ENCODE measurements around the gene HSBP1L1.

HSBP1L1 gene

DNA sequence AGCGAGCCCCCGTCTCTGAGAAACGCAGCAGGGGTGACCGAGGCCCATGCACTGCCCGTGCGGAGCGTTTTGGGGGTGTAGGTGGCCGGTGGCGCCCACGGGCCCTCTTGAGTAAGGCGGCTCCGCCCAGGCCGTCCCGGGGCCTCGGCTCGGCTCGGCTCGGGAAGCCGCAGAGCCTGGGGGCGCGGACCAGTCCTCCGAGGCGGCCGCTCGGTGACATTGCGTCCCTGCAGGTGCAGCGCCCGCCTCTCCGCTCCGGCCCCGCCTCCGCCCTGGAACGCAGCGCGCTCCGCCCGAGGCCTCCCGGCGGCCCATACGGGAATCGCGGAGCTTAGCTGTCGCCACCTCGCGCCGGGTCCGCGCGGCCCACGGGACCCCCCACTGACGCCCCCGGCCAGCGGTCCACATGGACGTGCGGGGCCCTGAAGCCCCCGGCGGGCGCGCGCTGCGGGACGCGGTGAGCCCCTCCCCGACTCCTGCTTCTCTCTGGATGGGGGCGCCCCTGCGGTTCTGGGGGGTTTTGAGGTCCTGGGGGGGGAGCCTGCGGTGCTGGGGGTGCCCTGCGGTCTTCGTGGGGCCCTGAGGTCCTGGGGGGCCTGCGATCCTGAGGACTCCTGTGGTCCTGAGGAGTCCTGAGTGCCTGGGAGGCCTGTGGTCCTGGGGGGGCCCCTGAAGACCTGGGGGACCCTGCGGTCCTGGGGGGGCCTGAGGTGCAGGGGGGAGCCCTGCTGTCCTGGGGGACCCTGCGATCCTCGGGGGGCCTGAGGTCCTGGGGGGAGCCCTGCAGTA, at the start of gene HSBP1L1:
HSBP1L1 (plus strand) TSS at position 314 of the 789 bp plus-strand sequence; CDS start at position 407, 93 bp downstream.
- DNase-seq (ENCODE audit: low read depth in 2 of 2) = peak; percentile 58 to 65

- no peak for DNase-seq (ENCODE audit: low read depth in 2 of 2)
These were observed 49.0 kb upstream of the HSBP1L1 start for GRCh38 chr18:79915161-79916127.

GRCh38 chr18:79916128-79916494, 48.3 kb upstream of the HSBP1L1 start:
- no peak for DNase-seq (ENCODE audit: low read depth in 2 of 2)

DNA sequence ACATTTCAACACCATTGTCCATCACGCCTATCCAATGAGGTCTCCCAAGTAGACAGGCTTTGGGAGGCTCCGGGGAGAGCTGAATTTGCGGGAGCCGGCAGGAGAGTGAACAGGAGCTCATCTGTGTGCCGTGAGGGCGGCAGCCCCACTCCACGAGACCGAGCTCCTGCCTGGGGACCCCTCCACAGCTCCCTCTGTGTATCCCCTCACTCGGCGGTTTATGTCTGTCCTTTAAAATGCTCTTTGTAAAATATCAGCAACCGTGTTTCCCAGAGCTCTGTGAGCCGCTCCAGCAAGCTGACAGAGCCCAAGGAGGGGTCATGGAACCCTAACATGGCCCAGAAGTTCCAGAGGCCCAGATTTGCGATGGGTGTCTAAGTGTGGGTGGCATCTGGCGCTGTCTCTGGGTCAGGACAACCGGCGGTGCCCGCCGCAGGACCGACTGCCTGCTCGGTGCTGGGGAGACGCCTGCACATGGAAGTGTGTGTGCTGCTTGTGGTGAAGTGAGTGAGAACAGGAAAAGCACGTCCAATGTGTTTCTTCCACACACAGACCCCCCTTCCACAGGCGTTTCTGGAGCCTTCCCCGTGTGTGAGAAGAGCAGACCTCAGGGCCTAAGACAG, 47.8 kb upstream of the HSBP1L1 start:
- no peak for DNase-seq (ENCODE audit: low read depth in 2 of 2)

DNA sequence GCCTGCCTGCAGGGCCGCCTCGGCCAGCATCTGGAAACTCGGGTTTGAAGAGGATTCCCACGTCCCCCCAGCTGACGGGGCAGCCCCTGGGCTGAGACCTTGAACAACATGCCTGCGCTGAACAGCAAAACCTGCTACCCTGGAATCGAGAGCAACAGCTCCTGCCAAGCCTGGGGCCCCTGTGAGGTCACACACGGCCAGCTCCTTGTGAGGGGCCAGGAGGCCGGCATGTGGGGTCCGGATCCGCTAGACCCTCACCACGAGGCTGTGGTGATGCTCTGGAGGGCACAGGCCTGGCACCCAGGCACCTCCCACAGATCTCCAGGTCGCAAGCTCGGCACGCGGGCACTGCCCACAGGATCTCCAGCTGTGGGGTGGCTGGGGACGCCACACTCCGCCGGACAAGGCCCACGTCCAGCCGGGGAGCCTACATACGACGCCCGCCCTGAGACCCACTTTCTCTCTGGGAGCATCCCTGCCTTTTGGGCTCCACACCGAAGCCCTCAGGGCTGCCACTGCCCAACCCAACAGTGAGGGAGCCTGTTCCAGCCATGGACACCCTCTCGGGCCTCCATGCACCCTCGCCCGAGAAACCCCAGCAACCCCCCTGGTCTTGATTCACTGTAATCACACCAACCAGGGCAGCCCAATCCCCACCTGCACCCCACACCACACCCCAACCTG, 47.1 kb upstream of the HSBP1L1 start:
- no peak for DNase-seq (ENCODE audit: low read depth in 2 of 2)

DNA sequence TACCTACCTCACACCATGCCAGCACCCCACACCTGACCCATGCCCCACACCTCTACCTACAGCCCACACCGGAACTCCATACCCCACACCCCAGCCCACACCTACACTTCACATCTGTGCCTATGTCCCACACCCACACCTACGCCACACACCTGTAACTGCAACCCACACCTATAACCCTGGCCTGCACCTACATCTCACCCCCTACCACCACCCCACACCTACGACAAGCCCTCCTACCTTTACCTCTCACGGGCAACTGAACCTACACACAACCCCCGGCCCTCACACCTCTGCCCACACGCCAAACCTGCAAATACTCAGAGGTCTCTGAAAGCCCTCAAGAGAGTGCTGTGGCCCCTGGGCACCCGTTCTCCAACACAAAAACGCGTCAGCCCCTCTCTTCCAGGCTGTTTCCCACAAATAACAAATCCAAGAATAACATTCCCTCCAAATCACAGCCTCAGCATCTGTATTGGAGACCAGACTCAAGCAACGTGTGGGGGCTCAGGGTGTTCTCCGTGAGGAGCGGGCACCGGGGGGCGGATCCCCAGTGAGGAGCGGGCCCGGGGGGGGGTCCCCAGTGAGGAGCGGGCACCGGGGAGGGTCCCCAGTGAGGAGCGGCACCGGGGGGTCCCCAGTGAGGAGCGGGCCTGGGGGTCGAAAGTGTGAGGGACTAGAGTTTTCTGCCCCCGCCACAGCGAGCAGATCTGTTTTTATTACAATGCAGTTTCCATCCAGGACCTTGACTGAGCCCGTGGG, 46.4 kb upstream of the HSBP1L1 start:
- no peak for DNase-seq (ENCODE audit: low read depth in 2 of 2)

DNA sequence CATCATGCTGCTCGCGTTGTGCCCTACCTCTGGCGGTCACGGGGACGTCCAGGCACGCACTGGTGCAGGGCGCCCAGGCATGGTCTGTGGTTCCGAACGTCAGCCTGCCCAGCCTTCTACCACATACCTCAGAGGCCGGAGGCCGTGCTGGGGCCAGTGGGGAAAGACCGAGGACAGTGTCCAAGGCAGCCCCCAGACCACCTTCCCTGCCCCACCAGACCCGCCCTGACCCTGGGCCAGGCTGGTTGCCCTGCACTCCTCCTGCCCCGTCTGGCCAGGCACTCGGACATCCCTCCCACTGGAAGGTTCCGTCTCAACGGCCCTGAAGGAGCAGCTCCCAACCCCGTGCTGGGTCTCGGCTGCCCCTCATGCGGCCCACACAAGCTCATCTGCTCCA, 45.8 kb upstream of the HSBP1L1 start:
- DNase-seq (ENCODE audit: low read depth in 2 of 2) = no peak

DNA sequence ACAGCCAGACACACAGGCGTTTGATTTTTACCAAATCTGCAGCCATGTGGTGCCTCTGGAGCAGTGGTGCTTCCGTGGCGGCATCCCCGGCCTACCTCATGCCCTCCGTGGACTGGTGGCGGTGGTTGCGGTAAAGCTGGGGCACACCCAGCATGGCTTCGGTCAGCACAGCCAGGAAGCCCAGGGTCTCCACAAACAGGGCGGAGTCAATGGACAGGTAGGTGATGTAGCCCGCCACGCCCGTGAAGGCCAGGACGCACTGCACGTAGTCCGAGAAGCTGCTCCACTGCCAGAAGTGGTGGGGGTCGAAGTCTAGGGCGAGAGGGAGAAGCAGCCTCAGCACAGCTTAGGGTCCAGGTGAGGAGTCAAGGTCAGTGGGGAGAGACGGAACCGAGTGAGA, 45.4 kb upstream of the HSBP1L1 start:
- no peak for DNase-seq (ENCODE audit: low read depth in 2 of 2)

DNA sequence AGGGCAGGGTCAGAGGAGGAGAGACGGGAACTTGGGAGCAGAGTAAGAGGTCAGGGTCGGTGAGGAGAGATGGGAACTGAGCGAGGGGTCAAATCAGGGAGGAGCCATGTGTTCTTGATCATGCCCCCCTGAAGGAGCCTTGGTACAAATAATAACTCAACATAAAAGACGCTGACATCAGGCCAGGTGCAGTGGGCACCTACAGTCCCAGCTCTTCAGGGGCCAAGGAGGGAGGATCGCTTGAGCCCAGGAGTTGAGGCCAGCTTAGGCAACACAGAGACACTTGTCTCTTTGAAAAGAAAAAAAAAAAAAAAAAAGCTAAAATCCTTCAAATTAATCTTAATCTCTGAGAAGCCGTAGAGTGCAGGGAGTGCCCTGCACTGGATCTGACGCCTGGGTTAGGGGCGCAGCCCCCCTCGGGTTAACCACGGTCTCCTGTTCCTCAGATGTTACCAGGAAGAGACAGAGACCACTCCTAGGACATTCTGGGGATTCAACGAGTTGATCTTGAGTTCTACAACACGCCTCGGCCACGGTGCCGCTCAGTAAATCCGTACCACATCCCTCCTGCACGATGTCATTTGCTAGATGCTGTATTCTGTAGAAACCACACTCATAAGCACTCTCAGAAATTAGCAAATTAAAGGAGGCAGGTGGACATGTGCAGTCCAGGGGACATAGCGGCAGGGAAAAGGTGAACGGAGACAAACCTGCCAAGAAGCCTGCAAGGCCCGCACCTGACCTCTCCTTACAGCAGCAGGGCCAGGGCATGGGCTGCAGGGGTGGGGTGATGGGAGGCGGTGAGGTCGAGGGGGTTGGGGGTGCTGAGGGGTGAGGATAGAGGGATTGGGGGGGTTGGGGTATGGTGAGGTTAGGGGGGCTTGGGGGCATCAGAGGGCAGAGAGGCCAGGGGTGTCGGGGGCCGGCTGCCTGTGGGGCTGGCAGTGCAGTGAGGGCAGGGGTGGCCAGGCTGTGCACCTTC, 42.2 kb upstream of the HSBP1L1 start:
- no peak for DNase-seq (ENCODE audit: low read depth in 2 of 2)

DNA sequence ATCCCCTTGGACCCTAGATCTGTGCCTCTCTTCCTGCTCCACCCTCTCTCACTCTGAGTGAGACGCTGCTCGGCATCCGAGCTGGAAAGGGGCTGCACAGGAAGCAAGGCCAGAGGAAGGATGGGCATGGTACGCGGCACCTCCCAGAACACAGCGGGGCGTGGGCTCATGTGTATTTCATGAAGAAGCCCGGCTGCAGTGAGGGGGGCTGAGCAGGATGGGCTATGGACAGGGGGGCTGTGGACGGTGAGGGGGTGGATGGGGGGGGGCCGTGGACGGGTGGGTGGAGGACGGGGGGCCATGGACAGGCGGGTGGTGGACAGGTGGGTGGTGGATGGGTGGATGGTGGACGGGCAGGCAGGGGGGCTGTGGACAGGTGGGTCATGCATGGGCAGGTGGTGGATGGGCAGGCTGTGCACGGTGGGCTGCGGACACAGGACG, 41.5 kb upstream of the HSBP1L1 start:
- DNase-seq (ENCODE audit: low read depth in 2 of 2) = no peak

DNA sequence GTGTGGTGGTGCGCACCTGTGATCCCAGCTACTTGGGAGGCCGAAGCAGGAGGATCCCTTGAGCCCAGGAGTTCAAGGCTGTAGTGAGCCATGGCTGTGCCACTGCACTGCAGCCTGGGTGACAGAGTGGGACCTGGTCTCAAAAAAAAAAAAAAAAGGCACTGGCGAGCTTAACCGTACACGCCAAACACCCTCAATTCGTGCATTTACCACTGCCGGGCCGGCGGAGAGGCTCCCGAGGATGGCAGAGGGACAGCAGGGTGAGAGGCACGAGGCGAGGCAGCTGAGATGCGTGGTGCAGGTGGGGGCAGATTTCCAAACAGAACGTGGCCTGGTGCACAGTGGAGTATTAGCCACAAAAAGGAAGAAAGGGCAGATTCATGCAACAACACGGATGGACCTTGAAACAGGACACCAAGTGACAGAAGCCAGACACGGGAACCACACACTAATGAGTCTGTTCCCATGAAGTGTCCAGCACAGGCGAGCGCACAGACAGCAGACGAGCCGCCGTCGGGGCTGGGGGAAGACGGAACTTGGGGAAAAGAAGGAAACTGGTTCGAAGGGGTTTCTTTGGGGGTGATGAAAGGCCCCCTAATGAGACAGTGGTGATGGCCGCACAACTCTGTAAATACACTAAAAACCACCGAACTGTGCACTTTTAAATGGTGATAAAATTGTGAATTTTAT, 40.4 kb upstream of the HSBP1L1 start:
- DNase-seq (ENCODE audit: low read depth in 2 of 2) = no peak

DNA sequence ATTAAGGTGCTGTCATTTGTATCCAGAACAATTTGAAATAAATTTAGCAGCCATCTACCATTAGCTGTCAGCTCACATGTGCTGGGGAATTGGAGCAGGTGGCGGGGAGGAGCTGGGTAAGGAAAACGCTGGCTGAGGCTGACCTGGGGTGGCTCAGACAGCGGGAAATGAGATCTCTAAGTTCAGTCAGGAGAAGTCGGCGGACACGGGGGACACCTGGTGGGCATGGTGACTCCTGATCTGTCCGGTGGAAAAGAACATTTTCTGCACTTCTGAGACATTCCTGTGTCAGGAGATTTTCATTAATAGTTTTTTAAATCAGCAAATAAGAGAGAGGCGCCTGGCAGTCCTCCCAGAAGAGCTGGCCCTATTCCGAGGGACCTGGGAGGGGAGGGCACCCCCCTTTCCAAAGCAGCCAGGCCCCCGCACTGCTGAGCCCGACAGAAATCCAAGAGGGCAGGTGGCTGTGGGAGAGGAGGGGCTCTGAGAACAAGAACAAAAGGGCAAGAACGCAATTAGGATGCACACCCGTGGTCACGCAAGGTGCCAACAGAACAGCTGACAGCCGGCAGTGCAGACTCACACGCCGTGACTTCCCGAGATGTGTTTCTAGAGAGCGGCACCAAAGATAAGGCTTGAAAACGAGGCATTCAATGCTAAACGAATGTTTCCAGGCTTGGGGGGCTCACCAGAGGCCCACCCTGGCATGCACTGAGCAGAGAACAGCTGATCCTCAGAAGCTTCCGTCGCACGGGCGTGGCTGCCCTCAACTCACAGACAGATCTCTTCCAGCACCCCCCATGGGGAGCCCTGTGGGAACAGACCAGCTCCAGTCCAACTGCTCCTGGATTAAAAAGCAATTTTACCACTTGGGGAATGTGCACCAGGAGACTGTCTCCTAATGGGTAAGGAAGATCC, 39.4 kb upstream of the HSBP1L1 start:
- no peak for DNase-seq (ENCODE audit: low read depth in 2 of 2)

DNA sequence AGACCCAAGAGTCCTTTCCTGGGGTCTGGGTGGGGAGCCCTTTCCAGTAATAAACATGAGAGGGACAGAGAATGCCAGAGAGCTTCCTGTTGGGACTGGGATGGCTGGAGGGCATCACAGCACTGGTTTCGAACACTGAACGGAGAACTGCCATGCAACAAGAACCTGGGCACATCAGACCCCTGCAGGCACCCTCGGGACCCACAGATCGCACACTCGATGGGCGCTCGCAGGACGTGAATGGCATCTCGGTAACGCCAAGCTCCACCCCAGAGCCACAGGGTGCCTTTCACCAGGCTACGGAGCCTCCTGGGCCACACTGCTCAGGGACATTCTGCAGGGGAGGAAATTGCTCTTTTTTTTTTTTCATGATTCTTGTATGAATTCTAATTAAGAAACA, 38.1 kb upstream of the HSBP1L1 start:
- no peak for DNase-seq (ENCODE audit: low read depth in 2 of 2)

DNA sequence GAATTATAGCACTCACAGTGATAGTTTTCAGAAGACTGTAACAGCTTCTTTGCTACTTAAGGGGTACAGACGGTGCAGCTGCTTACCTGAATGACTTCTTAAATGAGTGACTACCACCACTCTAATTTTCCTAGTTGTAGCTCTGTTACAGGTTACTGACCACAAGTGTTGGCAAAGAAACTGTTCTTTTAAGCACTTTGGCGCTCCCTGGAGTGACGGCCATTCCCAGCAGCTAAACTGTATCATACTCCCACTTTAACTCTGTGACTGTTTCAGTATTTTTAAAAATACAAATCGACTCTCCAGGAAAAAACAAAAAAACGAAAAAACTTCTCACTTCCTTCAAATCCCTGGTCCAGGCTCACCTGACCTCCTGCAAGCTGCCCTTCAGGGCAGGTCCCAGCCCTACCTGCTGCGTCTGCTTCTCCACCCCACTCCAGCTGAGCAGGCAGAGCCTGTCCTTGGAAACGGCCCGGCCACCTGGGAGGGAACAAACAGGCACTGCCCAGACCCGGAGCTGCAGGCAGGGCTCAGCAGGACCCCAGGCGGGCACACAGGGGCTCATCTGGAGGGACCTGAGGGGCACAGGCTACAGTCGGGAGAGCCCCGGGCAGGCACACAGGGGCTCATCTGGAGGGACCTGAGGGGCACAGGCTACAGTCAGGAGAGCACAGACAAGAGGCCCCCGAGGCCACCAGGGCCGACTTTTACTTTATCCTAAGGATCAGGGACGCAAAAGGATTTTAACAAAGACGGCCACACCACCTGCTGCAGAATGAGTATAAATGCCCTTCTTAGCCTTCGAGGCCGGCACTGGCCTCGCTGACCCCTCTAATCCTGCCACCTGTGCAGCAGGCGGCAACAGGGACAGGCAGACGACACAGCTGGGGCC, 37.5 kb upstream of the HSBP1L1 start:
- no peak for DNase-seq (ENCODE audit: low read depth in 2 of 2)

- no peak for DNase-seq (ENCODE audit: low read depth in 2 of 2)
These were observed 36.6 kb upstream of the HSBP1L1 start for GRCh38 chr18:79927607-79928562.

DNA sequence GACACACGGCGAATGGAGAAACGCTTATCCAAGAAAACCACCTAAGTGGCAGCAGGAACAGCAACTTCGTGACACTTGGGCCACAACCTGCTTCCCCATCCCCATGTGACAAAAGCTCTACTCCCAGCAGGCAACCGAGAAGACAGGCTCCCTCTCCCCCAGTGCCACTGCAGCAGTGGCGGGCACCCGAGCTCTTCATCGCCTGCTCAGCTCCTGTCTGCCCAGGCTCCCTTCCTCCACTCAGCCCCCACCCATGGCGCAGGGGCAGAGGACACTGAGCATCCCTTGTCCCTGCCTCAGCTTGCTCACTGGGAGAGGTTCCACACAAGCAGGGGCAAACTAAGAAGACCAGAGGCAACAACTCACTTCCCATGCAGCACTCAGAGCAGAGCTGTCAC, 35.9 kb upstream of the HSBP1L1 start:
- no peak for DNase-seq (ENCODE audit: low read depth in 2 of 2)

Measured in stimulated activated CD4-positive, alpha-beta T cell treated with anti-CD3 and anti-CD28 coated beads, Interleukin-4, amount 100 ng/mL, for 48 hours (primary cell).